ENCODE data around the gene RSAD1. TPM values are rescaled to one million over a fixed set of nuclear protein-coding genes. Genes with fewer than 3 reads are reported as not detected.

Gene RSAD1
- total RNA-seq, 3 donors from 2014 or later = 59.9 to 67.7 (median 67.4) TPM

DNA sequence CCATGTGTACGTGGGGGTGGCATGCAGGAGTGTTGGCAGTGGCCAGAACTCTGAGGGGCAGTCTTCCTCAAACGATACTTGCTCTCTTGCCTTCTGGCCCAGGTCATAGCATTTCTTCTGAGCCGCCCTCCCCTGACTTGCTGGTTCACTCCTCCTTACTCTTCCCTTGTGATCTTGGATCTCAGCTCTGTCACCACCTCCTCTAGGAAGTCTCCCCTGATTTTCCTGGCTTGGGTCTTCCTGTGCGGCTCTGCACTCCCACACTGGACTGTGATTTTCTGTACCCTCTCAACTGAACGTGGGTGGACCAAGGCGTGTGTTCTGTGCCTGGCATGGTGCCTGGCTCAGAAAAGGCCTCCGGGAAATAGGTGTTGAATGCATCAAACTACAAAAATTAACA lies 56.7 kb downstream of the RSAD1 start:
- Mint-ChIP-seq H3K4me3 (no peak overlapping the region), H3K4me1 (ENCODE audit: low read depth) (peaks cover 14% of the 10 kb centered on the region), H3K36me3 (ENCODE audit: insufficient read depth) (no peaks in the 10 kb centered on the region), H3K9me3 (no peaks in the 10 kb centered on the region), H3K27me3 (ENCODE audit: low read depth) (peaks cover 50% of the 10 kb centered on the region)
- no peak for DNase-seq
- ATAC-seq = no peak

Other genes starting within 250 kb of the RSAD1 start
- gene TMEM92, start 204.4 kb upstream of the RSAD1 start, total RNA-seq = not detected
- 10 to 100 TPM; 23.8 to 25.0 (median 24.1) TPM for gene XYLT2, start 132.7 kb upstream of the RSAD1 start, total RNA-seq
- 100 to 1,000 TPM in 2 of 3 donors, 10 to 100 TPM in 1; 85.2 to 109 (median 102) TPM for gene MRPL27, start 105.7 kb upstream of the RSAD1 start, total RNA-seq
- gene EME1, start 105.6 kb upstream of the RSAD1 start, total RNA-seq = 10 to 100 TPM; 12.2 to 13.3 (median 12.6) TPM
- gene LRRC59, start 81.3 kb upstream of the RSAD1 start, total RNA-seq = 100 to 1,000 TPM; 153 to 174 (median 159) TPM
- gene ACSF2, start 52.6 kb upstream of the RSAD1 start, total RNA-seq = 1 to 10 TPM; 3.7 to 4.3 (median 4.3) TPM
- not detected for gene CHAD, start 10.0 kb upstream of the RSAD1 start, total RNA-seq
- gene MYCBPAP, start 29.6 kb downstream of the RSAD1 start, total RNA-seq = under 1 TPM; 0.26 to 0.49 (median 0.30) TPM
- gene EPN3, start 53.9 kb downstream of the RSAD1 start, total RNA-seq = under 1 TPM in 1 of 3 donors, not detected in 2; 0.30 TPM
- 10 to 100 TPM in 2 of 3 donors, 1 to 10 TPM in 1; 6.5 to 16.9 (median 13.5) TPM for gene SPATA20, start 68.3 kb downstream of the RSAD1 start, total RNA-seq
- gene CACNA1G, start 81.9 kb downstream of the RSAD1 start, total RNA-seq = under 1 TPM in 1 of 3 donors, not detected in 2; 0.03 TPM
- under 1 TPM; 0.26 to 0.63 (median 0.49) TPM for gene ABCC3, start 156.0 kb downstream of the RSAD1 start, total RNA-seq
- 10 to 100 TPM; 54.4 to 61.1 (median 59.1) TPM for gene ANKRD40, start 229.1 kb downstream of the RSAD1 start, total RNA-seq
- 100 to 1,000 TPM in 2 of 3 donors, 10 to 100 TPM in 1; 99.8 to 108 (median 100) TPM for gene LUC7L3, start 240.7 kb downstream of the RSAD1 start, total RNA-seq